Measurements from ENCODE around the gene FAM120A. TPM values are rescaled to one million over a fixed set of nuclear protein-coding genes. Genes with fewer than 3 reads are reported as not detected.

The FAM120A gene
- total and polyA plus RNA-seq, 2 of the 13 experiments (the other 11 are each of a cell fraction or from before 2014, with no cell fraction given), result 41.3 to 44.4 TPM

GRCh38 chr9:93450945-93451815, at the start of gene FAM120A (continued):
- TF ChIP-seq HNF1A (IDR thresholded peaks at IDR 0.05; ENCODE audit: low read depth) (no peak), HNF1A (CRISPR knock-in tag; IDR thresholded peaks at IDR 0.05; ENCODE audit: borderline replicate concordance) (no peak), KLF15 (CRISPR knock-in tag; IDR thresholded peaks at IDR 0.05; ENCODE audit: borderline replicate concordance) (no peak), ARNT (IDR thresholded peaks at IDR 0.05) (no peak), ZBTB20 (CRISPR knock-in tag; IDR thresholded peaks at IDR 0.05; ENCODE audit: borderline replicate concordance, low read depth) (no peak), SPEN (CRISPR knock-in tag; IDR thresholded peaks at IDR 0.05; ENCODE audit: low read depth) (peak; percentile 61; the same call in 1 of the 2 replicates), ZNF225 (CRISPR knock-in tag; IDR thresholded peaks at IDR 0.05) (no peak), ZNF24 (IDR thresholded peaks at IDR 0.05) (no peak), ZNF644 (CRISPR knock-in tag; IDR thresholded peaks at IDR 0.05; ENCODE audit: low read depth) (no peak), ZFP1 (CRISPR knock-in tag; IDR thresholded peaks at IDR 0.05) (no peak), TSC22D2 (CRISPR knock-in tag; IDR thresholded peaks at IDR 0.05; ENCODE audit: borderline replicate concordance) (peak; percentile 62; the same call in 1 of the 2 replicates), ZFP41 (CRISPR knock-in tag; IDR thresholded peaks at IDR 0.05; ENCODE audit: borderline replicate concordance) (no peak), PRDM4 (CRISPR knock-in tag; IDR thresholded peaks at IDR 0.05; ENCODE audit: borderline replicate concordance) (no peak), ZNF678 (CRISPR knock-in tag; IDR thresholded peaks at IDR 0.05) (peak; percentile 82; the same call in 1 of the 2 replicates), TFE3 (CRISPR knock-in tag; IDR thresholded peaks at IDR 0.05) (0 out of 2 replicates have a peak, but pooled peaks have one; percentile 8), ZNF180 (CRISPR knock-in tag; IDR thresholded peaks at IDR 0.05; ENCODE audit: borderline replicate concordance, low read depth) (no peak), ZNF703 (CRISPR knock-in tag; IDR thresholded peaks at IDR 0.05; ENCODE audit: borderline replicate concordance) (no peak), YY1 (IDR thresholded peaks at IDR 0.05; ENCODE audit: insufficient read depth, insufficient replicate concordance, low read depth, low read length) (peak; percentile 59), E2F1 (CRISPR knock-in tag; IDR thresholded peaks at IDR 0.05) (no peak)

Data from HepG2 (cell line).